GM12878 (cell line): Measurements from ENCODE around the gene PCSK6. TPM values are rescaled to one million over a fixed set of nuclear protein-coding genes. Genes with fewer than 3 reads are reported as not detected.

ENCODE experiments used
- ATAC-seq: fragments of 200-7000 bp; cut with Tn5 transposase; 3 replicates; pipeline ENCODE4 v1.9.1; 2020; ENCODE audit warnings: mild to moderate bottlenecking, moderate library complexity
- BruUV-seq: library from RNA; stranded (reverse); fragments of 400-500 nt; replicated peaks from 2 replicates; lab custom pipeline; 2021; lab: Mats Ljungman, UMichigan
- CTCF ChIA-PET: fragments of 300-600 bp; sonication (Branson Sonifier 250); formaldehyde crosslinking; extraction: SDS; loops from one replicate; lab custom pipeline; 2021; ENCODE audit warnings: inconsistent platforms; lab: Yijun Ruan, JAX
- POLR2A ChIA-PET: fragments of 350-600 bp; formaldehyde crosslinking; extraction: SDS; loops from one replicate; lab custom pipeline; 2021; ENCODE audit warnings: inconsistent platforms; lab: Charles Lee
- RAD21 ChIA-PET: fragments of 300-600 bp; sonication (Branson Sonifier 250); formaldehyde crosslinking; loops from one replicate; lab custom pipeline; 2023; ENCODE audit warnings: antibody characterized with exemption; ENCODE audit not compliant: unreplicated experiment; lab: Charles Lee
- SMC1A ChIA-PET: fragments of 300-600 bp; sonication (Branson Sonifier 250); formaldehyde crosslinking; loops from one replicate; lab custom pipeline; 2023; ENCODE audit not compliant: unreplicated experiment, uncharacterized antibody; lab: Charles Lee
- DNase-seq: peaks from one replicate; pipeline ENCODE4 v3.0.0-alpha.2; 2011; ENCODE audit warnings: low read depth, low spot score
- FAIRE-seq: peaks from 3 replicates; lab custom pipeline; 2011; peaks lifted over from hg19 to GRCh38; lab: Jason Lieb, UNC
- H2AFZ ChIP-seq: 2 replicates; pipeline ENCODE4 v1.6.0; 2011; ENCODE audit warnings: low read depth, low read length, control low read depth; ENCODE audit not compliant: control insufficient read depth
- H3K27ac ChIP-seq: 2 replicates; pipeline ENCODE4 v1.5.1; 2011; ENCODE audit warnings: control low read depth; ENCODE audit not compliant: control insufficient read depth, insufficient read depth
- H3K27me3 ChIP-seq, 2 experiments: replicated peaks in 1 of 2; 2 replicates each; pipeline versions ENCODE4 v1.6.0 to v1.6.1; 2011; ENCODE audit warnings: low read length in 1 of 2; ENCODE audit not compliant: control insufficient read depth in 2 of 2, insufficient read depth in 2 of 2
- H3K36me3 ChIP-seq, 2 experiments: 2 replicates each; pipeline ENCODE4 v1.5.1; 2011; ENCODE audit warnings: low read length in 1 of 2; ENCODE audit not compliant: control insufficient read depth in 2 of 2, insufficient read depth in 2 of 2
- H3K4me1 ChIP-seq: 2 replicates; pipeline ENCODE4 v1.6.1; 2011; ENCODE audit warnings: mild to moderate bottlenecking, low read length, moderate library complexity, mixed read lengths; ENCODE audit not compliant: control insufficient read depth, insufficient read depth
- H3K4me2 ChIP-seq: 2 replicates; pipeline ENCODE4 v1.6.0; 2011; ENCODE audit warnings: control low read depth; ENCODE audit not compliant: control insufficient read depth, insufficient read depth
- H3K4me3 ChIP-seq: fragments of 200-600 bp; sonication (generic); 2 replicates; pipeline ENCODE4 v1.5.1; 2016
- H3K79me2 ChIP-seq: 2 replicates; pipeline ENCODE4 v1.6.0; 2011; ENCODE audit warnings: low read length; ENCODE audit not compliant: control insufficient read depth, insufficient read depth
- H3K9ac ChIP-seq: 2 replicates; pipeline ENCODE4 v1.8.0; 2011; ENCODE audit warnings: low read length, control low read depth, mixed read lengths; ENCODE audit not compliant: control insufficient read depth, insufficient read depth
- H3K9me3 ChIP-seq: replicated peaks from 3 replicates; pipeline ENCODE4 v1.5.1; 2011; ENCODE audit warnings: mild to moderate bottlenecking, low read length; ENCODE audit not compliant: control insufficient read depth, insufficient read depth
- H4K20me1 ChIP-seq: 2 replicates; pipeline ENCODE4 v1.6.0; 2011; ENCODE audit not compliant: control insufficient read depth, insufficient read depth
- FOXM1 ChIP-seq: IDR thresholded peaks from 2 replicates; pipeline ENCODE4 v1.6.1; 2012; ENCODE audit warnings: low read depth, mild to moderate bottlenecking, inconsistent platforms, low read length, moderate library complexity
- JUNB ChIP-seq: IDR thresholded peaks from 2 replicates; pipeline ENCODE4 v1.6.1; 2016; ENCODE audit warnings: antibody characterized with exemption, mild to moderate bottlenecking
- KDM1A ChIP-seq: fragments of 200-600 bp; sonication (generic); IDR thresholded peaks from 2 replicates; pipeline ENCODE4 v1.6.1; 2016; ENCODE audit warnings: borderline replicate concordance
- POU2F2 ChIP-seq: IDR thresholded peaks from 3 replicates; pipeline ENCODE4 v1.6.1; 2011; ENCODE audit warnings: low read depth, mild to moderate bottlenecking, low read length, borderline replicate concordance
- RUNX3 ChIP-seq: IDR thresholded peaks from 2 replicates; pipeline ENCODE4 v1.6.1; 2012; ENCODE audit warnings: low read length, inconsistent platforms
- SIN3A ChIP-seq: IDR thresholded peaks from 2 replicates; pipeline ENCODE4 v1.6.1; 2012; ENCODE audit warnings: low read depth, low read length, improper control_type of control experiment
- TCF12 ChIP-seq: IDR thresholded peaks from 2 replicates; pipeline ENCODE4 v1.6.1; 2011; ENCODE audit warnings: low read depth, mild to moderate bottlenecking, low read length
- WGBS: methylation state at CpG from one replicate; pipeline ENCODE4 v1.1.6; 2016; ENCODE audit warnings: low lambda C conversion rate; ENCODE audit not compliant: insufficient replicate concordance, insufficient coverage; ENCODE audit errors: missing lambda C conversion rate; 5-methylcytosine and 5-hydroxymethylcytosine counted together
- in situ Hi-C: fragments of 300-500 bp; cut with MboI; formaldehyde crosslinking; loops from 9 replicates; pipeline ENCODE4 v1.14.3; 2018; ENCODE audit warnings: mixed read lengths
- intact Hi-C: fragments of 100-400 bp; cut with micrococcal nuclease; formaldehyde crosslinking; loops from one replicate; pipeline ENCODE4 v1.14.2; 2022; ENCODE audit not compliant: unreplicated experiment
- polyA plus RNA-seq, 11 experiments: library from polyadenylated mRNA; depleted of rRNA in 4 of 11; unstranded in 6 of 11; stranded (reverse) in 5 of 11; fragments of >200 nt; fragmentation: Nextera tagmentation in 4 of 11; fragmentation: Illumina TruSeq in 1 of 11; extraction: Ambion mirVana in 4 of 11; extraction: Trizol in 1 of 11; gene quantifications; 1 replicate in 1 of 11; 2 replicates in 10 of 11; pipeline versions ENCODE4 v1.2.1 to v1.2.3, GENCODE V29; 2011 to 2016; ENCODE audit warnings: inconsistent platforms in 2 of 11, missing spikeins in 2 of 11, low read depth in 1 of 11
- total RNA-seq, 4 experiments: library from RNA; depleted of rRNA in 3 of 4; stranded (reverse); fragments of >200 nt in 3 of 4; fragmentation: Illumina TruSeq in 1 of 4; extraction: Trizol in 1 of 4; gene quantifications; 2 replicates each; pipeline versions ENCODE4 v1.2.1 to v1.2.3, GENCODE V29; 2013 to 2021
- TF ChIP-seq, protein P1 (sequence below): fragments of 450-650 bp; IDR thresholded peaks from 2 replicates; pipeline ENCODE4 v1.6.1; 2016; ENCODE audit warnings: mild to moderate bottlenecking, moderate library complexity, borderline replicate concordance

PCSK6 gene
- total and polyA plus RNA-seq, 10 of the 15 experiments (the other 5 are each of a cell fraction or from before 2014, with no cell fraction given), result 0.19 to 0.67 (median 0.25) TPM; not detected in 4

DNA sequence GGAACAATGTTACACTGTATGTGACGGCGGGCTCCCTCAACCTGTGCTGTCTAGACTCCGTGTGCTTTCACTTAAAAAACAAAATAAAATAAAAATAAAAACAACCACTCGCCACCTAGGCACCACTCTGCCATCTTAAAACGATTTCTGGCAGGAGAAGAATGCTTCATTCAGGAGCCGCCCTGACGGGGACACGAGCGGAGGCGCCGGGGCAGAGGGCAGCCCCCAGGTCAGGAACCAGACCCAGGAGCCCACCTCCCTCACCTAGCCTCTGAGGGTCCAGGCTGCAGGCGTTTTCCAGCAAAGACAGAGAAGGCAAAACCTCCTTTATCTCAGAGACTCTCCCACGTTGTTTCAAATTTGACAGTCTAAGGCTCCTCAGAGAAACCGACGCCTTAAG, 109.4 kb downstream of the PCSK6 start:
- in situ Hi-C loops, result no loop called here
- Histone ChIP-seq H3K9me3 (no peaks in the 10 kb centered on the region), H4K20me1 (no peaks in the 10 kb centered on the region), H3K9ac (no peak overlapping the region), H3K27ac (no peak overlapping the region), H2AFZ (no peak overlapping the region), H3K27me3 (peaks cover 0 to 5% of the 10 kb centered on the region in 2 experiments; a peak in 2 of 4 replicates), H3K79me2 (no peaks in the 10 kb centered on the region), H3K36me3 (no peaks in the 10 kb centered on the region), H3K4me1 (no peaks in the 10 kb centered on the region), H3K4me3 (no peak overlapping the region), H3K4me2 (no peak overlapping the region)
- 61% methylated on average over 15 of the region's 15 CpGs for WGBS
- no peak for TF ChIP-seq JUNB
- no peak for TF ChIP-seq POU2F2
- TF ChIP-seq, protein P1, sequence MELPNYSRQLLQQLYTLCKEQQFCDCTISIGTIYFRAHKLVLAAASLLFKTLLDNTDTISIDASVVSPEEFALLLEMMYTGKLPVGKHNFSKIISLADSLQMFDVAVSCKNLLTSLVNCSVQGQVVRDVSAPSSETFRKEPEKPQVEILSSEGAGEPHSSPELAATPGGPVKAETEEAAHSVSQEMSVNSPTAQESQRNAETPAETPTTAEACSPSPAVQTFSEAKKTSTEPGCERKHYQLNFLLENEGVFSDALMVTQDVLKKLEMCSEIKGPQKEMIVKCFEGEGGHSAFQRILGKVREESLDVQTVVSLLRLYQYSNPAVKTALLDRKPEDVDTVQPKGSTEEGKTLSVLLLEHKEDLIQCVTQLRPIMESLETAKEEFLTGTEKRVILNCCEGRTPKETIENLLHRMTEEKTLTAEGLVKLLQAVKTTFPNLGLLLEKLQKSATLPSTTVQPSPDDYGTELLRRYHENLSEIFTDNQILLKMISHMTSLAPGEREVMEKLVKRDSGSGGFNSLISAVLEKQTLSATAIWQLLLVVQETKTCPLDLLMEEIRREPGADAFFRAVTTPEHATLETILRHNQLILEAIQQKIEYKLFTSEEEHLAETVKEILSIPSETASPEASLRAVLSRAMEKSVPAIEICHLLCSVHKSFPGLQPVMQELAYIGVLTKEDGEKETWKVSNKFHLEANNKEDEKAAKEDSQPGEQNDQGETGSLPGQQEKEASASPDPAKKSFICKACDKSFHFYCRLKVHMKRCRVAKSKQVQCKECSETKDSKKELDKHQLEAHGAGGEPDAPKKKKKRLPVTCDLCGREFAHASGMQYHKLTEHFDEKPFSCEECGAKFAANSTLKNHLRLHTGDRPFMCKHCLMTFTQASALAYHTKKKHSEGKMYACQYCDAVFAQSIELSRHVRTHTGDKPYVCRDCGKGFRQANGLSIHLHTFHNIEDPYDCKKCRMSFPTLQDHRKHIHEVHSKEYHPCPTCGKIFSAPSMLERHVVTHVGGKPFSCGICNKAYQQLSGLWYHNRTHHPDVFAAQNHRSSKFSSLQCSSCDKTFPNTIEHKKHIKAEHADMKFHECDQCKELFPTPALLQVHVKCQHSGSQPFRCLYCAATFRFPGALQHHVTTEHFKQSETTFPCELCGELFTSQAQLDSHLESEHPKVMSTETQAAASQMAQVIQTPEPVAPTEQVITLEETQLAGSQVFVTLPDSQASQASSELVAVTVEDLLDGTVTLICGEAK, result no peak
- no peak for TF ChIP-seq SIN3A
- no peak for TF ChIP-seq RUNX3
- TF ChIP-seq TCF12, result no peak
- no peak for TF ChIP-seq KDM1A
- TF ChIP-seq FOXM1, result no peak
- DNase-seq (no peak), FAIRE-seq (no peak), ATAC-seq (no peak)
- CTCF ChIA-PET, result no interaction called here
- intact Hi-C loops, result no loop called here
- POLR2A ChIA-PET, result no interaction called here
- BruUV-seq, result no TSS peak
- SMC1A ChIA-PET, result no interaction called here
- RAD21 ChIA-PET, result no interaction called here
